ENCODE results near the gene PKN1. TPM values are rescaled to one million over a fixed set of nuclear protein-coding genes. Genes with fewer than 3 reads are reported as not detected.
A peak's percentile ranks its signal among the peaks of the same experiment; 100 is the strongest.

The PKN1 gene
- total and polyA plus RNA-seq, 7 donors, result 40.7 to 136 (median 69.2) TPM

GRCh38 chr19:14435320-14436050, 2.4 kb downstream of the PKN1 start:
- intact Hi-C loops (cut with DNase I), result no loop called here
- DNase-seq (no peak), ATAC-seq (no peak)
- Histone ChIP-seq H3K9me3 (no peaks in the 10 kb centered on the region), H3K27ac (peak overlapping the region; percentile 59), H3K4me3 (peak overlapping the region; percentile 91), H3K4me1 (peaks cover 18% of the 10 kb centered on the region), H3K27me3 (ENCODE audit: insufficient read depth in 3 of 3, low read length in 2 of 3) (no peaks in the 10 kb centered on the region), H3K36me3 (ENCODE audit: insufficient read depth in 1 of 2, low read depth in 1 of 2) (peaks cover 0 to 6% of the 10 kb centered on the region in 2 donors)
- WGBS, 3 donors, result 64 to 69% (median 68%) methylated on average over 17 of the region's 17 CpGs
- no peak for TF ChIP-seq CTCF (IDR thresholded peaks at IDR 0.05)

GRCh38 chr19:14437578-14438140, 4.6 kb downstream of the PKN1 start:
- H3K36me3 ChIP-seq (ENCODE audit: insufficient read depth in 1 of 2, low read depth in 1 of 2), result peaks cover 6 to 25% of the 10 kb centered on the region in 2 donors
- DNase-seq, result no peak
- intact Hi-C loops (cut with DNase I), result no loop called here
- H3K4me3 ChIP-seq, result no peak overlapping the region
- peaks cover 18% of the 10 kb centered on the region for H3K4me1 ChIP-seq
- no peaks in the 10 kb centered on the region for H3K27me3 ChIP-seq (ENCODE audit: insufficient read depth in 3 of 3, low read length in 2 of 3)
- ATAC-seq, result no peak
- no peaks in the 10 kb centered on the region for H3K9me3 ChIP-seq
- TF ChIP-seq CTCF (IDR thresholded peaks at IDR 0.05), result no peak
- 87 to 95% (median 88%) methylated on average over 7 of the region's 7 CpGs for WGBS, 3 donors
- H3K27ac ChIP-seq, result no peak overlapping the region

- Histone ChIP-seq H3K4me1 (peaks cover 18% of the 10 kb centered on the region), H3K36me3 (ENCODE audit: insufficient read depth in 1 of 2, low read depth in 1 of 2) (peaks cover 11 to 38% of the 10 kb centered on the region in 2 donors), H3K27ac (no peak overlapping the region), H3K9me3 (no peaks in the 10 kb centered on the region), H3K27me3 (ENCODE audit: insufficient read depth in 3 of 3, low read length in 2 of 3) (no peaks in the 10 kb centered on the region), H3K4me3 (no peak overlapping the region)
- intact Hi-C loops (cut with DNase I), result no loop called here
- DNase-seq (no peak), ATAC-seq (no peak)
- WGBS, 3 donors, result 64 to 73% (median 69%) methylated on average over 9 of the region's 9 CpGs
- TF ChIP-seq CTCF (IDR thresholded peaks at IDR 0.05), result no peak
Measured at GRCh38 chr19:14439014-14439413, 5.9 kb downstream of the PKN1 start.

- TF ChIP-seq CTCF (IDR thresholded peaks at IDR 0.05), result no peak
- 51 to 64% (median 54%) methylated on average over 9 of the region's 9 CpGs for WGBS, 3 donors
- Histone ChIP-seq H3K27me3 (ENCODE audit: insufficient read depth in 3 of 3, low read length in 2 of 3) (no peaks in the 10 kb centered on the region), H3K4me1 (peaks cover 8% of the 10 kb centered on the region), H3K27ac (peak overlapping the region; percentile 16), H3K9me3 (no peaks in the 10 kb centered on the region), H3K36me3 (ENCODE audit: insufficient read depth in 1 of 2, low read depth in 1 of 2) (peaks cover 14 to 49% of the 10 kb centered on the region in 2 donors), H3K4me3 (peak overlapping the region; percentile 32)
- peak in 2 of 4 donors; percentile 34 to 49 for ATAC-seq
- DNase-seq, result peak; percentile 71 to 83
- intact Hi-C loops (cut with DNase I), result no loop called here
Measured at GRCh38 chr19:14440049-14440448, 6.9 kb downstream of the PKN1 start.
